SK-N-SH treated with all-trans-retinoic acid at 6 μM for 48 hours (cell line): ENCODE data around the gene KSR2.

Source experiments
- ATAC-seq: fragments of 200-7000 bp; cut with Tn5 transposase; 3 replicates; pipeline ENCODE4 v1.9.1; 2020; ENCODE audit warnings: mild to moderate bottlenecking, moderate library complexity
- ARNTL ChIP-seq: fragments of 450-650 bp; formaldehyde crosslinking; IDR thresholded peaks from 2 replicates; pipeline ENCODE4 v1.5.0; 2020; ENCODE audit warnings: low read depth, mild to moderate bottlenecking, moderate library complexity, borderline replicate concordance
- BACH2 ChIP-seq: fragments of 250-450 bp; sonication (Bioruptor Pico); IDR thresholded peaks from 2 replicates; pipeline ENCODE4 v1.9.0; 2021; ENCODE audit warnings: mild to moderate bottlenecking, borderline replicate concordance
- CREB5 ChIP-seq: fragments of 250-450 bp; sonication (Bioruptor Pico); IDR thresholded peaks from 2 replicates; pipeline ENCODE4 v1.5.1; 2020; ENCODE audit warnings: low read depth, mild to moderate bottlenecking, moderate library complexity
- CSDC2 ChIP-seq: fragments of 250-450 bp; sonication (Bioruptor Pico); IDR thresholded peaks from 2 replicates; pipeline ENCODE4 v1.5.0; 2020; ENCODE audit warnings: mild to moderate bottlenecking, moderate library complexity
- CSRNP3 ChIP-seq: fragments of 250-450 bp; sonication (Bioruptor Pico); IDR thresholded peaks from 2 replicates; pipeline ENCODE4 v1.5.1; 2021; ENCODE audit warnings: mild to moderate bottlenecking, moderate library complexity
- ESRRG ChIP-seq: fragments of 250-450 bp; sonication (Bioruptor Pico); IDR thresholded peaks from 2 replicates; pipeline ENCODE4 v1.6.1; 2021; ENCODE audit warnings: mild to moderate bottlenecking
- GLIS3 ChIP-seq: fragments of 250-450 bp; sonication (Bioruptor Pico); IDR thresholded peaks from 2 replicates; pipeline ENCODE4 v1.5.0; 2020; ENCODE audit warnings: mild to moderate bottlenecking, moderate library complexity
- ISL1 ChIP-seq: fragments of 250-450 bp; sonication (Bioruptor Pico); IDR thresholded peaks from 2 replicates; pipeline ENCODE4 v2.1.2; 2022; ENCODE audit warnings: mild to moderate bottlenecking, moderate library complexity
- OSR1 ChIP-seq: fragments of 250-450 bp; sonication (Bioruptor Pico); IDR thresholded peaks from 2 replicates; pipeline ENCODE4 v1.8.0; 2022; ENCODE audit warnings: moderate library complexity, mild to moderate bottlenecking, inconsistent platforms
- PATZ1 ChIP-seq: fragments of 250-450 bp; sonication (Bioruptor Pico); IDR thresholded peaks from 2 replicates; pipeline ENCODE4 v1.8.0; 2020; ENCODE audit warnings: mild to moderate bottlenecking, moderate library complexity, borderline replicate concordance
- POU6F1 ChIP-seq: fragments of 250-450 bp; sonication (Bioruptor Pico); IDR thresholded peaks from 2 replicates; pipeline ENCODE4 v1.8.0; 2021; ENCODE audit warnings: low read depth, mild to moderate bottlenecking, moderate library complexity, borderline replicate concordance
- PPARA ChIP-seq: fragments of 250-450 bp; sonication (Bioruptor Pico); IDR thresholded peaks from 2 replicates; pipeline ENCODE4 v1.5.0; 2020; ENCODE audit warnings: mild to moderate bottlenecking, borderline replicate concordance
- RARB ChIP-seq: fragments of 250-450 bp; sonication (Bioruptor Pico); IDR thresholded peaks from 2 replicates; pipeline ENCODE4 v1.8.0; 2021; ENCODE audit warnings: mild to moderate bottlenecking, moderate library complexity
- SNAI2 ChIP-seq: fragments of 250-450 bp; sonication (Bioruptor Pico); IDR thresholded peaks from 2 replicates; pipeline ENCODE4 v1.5.0; 2020; ENCODE audit warnings: mild to moderate bottlenecking, moderate library complexity
- ZC3H10 ChIP-seq: fragments of 250-450 bp; sonication (Bioruptor Pico); IDR thresholded peaks from 2 replicates; pipeline ENCODE4 v1.5.1; 2021; ENCODE audit warnings: mild to moderate bottlenecking, moderate library complexity
- ZFP3 ChIP-seq: fragments of 250-450 bp; sonication (Bioruptor Pico); IDR thresholded peaks from 2 replicates; pipeline ENCODE4 v1.5.0; 2020; ENCODE audit warnings: mild to moderate bottlenecking, moderate library complexity
- ZFP30 ChIP-seq: fragments of 450-650 bp; formaldehyde crosslinking; IDR thresholded peaks from 2 replicates; pipeline ENCODE4 v1.5.0; 2022; ENCODE audit warnings: mild to moderate bottlenecking, moderate library complexity
- ZNF565 ChIP-seq: fragments of 450-650 bp; formaldehyde crosslinking; conservative IDR thresholded peaks from 2 replicates; pipeline ENCODE4 v1.5.0; 2020; ENCODE audit warnings: low read depth, mild to moderate bottlenecking, moderate library complexity
- ZNF70 ChIP-seq: fragments of 450-650 bp; formaldehyde crosslinking; IDR thresholded peaks from 2 replicates; pipeline ENCODE4 v1.5.0; 2020; ENCODE audit warnings: mild to moderate bottlenecking, moderate library complexity
- TF ChIP-seq, protein P1 (sequence below): fragments of 250-450 bp; sonication (Bioruptor Pico); IDR thresholded peaks from 2 replicates; pipeline ENCODE4 v1.5.0; 2020; ENCODE audit warnings: mild to moderate bottlenecking, moderate library complexity

Gene KSR2

DNA sequence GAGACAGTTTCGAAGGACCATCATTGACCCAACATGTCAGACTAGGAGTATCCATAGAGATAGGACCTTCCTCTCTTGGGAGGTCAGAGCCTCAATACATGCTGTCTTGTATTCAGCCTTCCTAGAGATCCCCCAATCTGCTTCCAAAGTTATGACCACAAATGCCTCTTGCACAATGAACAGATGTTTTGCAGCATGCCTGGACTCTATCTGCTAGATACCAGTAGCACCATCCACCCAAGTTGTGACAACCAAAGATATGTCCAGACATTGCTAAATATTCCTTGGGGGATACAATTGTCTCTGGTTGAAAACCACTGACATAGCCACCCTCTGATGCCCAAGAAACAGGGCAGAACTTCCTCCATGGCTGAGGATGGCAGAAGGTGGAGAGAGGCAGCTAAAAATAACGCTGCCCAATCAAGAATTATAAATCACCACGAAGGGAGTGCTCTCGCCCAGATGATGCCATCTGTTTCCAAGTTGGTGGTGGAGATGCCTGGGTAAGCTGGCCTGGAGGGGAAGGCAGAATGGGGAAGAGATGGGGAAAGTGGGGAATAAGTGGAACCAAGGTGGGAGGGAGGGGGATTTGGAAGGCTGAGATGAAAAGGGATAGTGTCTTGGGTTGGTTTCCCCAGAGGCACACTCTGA lies 564.5 kb downstream of the KSR2 start:
- no peak for TF ChIP-seq CREB5
- TF ChIP-seq OSR1 (CRISPR knock-in tag) = no peak
- TF ChIP-seq CSDC2 (CRISPR knock-in tag) = no peak
- TF ChIP-seq ISL1 = no peak
- TF ChIP-seq, protein P1, sequence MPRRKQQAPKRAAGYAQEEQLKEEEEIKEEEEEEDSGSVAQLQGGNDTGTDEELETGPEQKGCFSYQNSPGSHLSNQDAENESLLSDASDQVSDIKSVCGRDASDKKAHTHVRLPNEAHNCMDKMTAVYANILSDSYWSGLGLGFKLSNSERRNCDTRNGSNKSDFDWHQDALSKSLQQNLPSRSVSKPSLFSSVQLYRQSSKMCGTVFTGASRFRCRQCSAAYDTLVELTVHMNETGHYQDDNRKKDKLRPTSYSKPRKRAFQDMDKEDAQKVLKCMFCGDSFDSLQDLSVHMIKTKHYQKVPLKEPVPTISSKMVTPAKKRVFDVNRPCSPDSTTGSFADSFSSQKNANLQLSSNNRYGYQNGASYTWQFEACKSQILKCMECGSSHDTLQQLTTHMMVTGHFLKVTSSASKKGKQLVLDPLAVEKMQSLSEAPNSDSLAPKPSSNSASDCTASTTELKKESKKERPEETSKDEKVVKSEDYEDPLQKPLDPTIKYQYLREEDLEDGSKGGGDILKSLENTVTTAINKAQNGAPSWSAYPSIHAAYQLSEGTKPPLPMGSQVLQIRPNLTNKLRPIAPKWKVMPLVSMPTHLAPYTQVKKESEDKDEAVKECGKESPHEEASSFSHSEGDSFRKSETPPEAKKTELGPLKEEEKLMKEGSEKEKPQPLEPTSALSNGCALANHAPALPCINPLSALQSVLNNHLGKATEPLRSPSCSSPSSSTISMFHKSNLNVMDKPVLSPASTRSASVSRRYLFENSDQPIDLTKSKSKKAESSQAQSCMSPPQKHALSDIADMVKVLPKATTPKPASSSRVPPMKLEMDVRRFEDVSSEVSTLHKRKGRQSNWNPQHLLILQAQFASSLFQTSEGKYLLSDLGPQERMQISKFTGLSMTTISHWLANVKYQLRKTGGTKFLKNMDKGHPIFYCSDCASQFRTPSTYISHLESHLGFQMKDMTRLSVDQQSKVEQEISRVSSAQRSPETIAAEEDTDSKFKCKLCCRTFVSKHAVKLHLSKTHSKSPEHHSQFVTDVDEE (CRISPR knock-in tag) = no peak
- no peak for TF ChIP-seq ZFP3
- no peak for TF ChIP-seq SNAI2 (CRISPR knock-in tag)
- TF ChIP-seq ESRRG (CRISPR knock-in tag) = no peak
- no peak for TF ChIP-seq POU6F1 (CRISPR knock-in tag)
- no peak for TF ChIP-seq PATZ1
- TF ChIP-seq ZNF565 = no peak
- TF ChIP-seq CSRNP3 = no peak
- ATAC-seq = no peak

- no peak for ATAC-seq
- no peak for TF ChIP-seq OSR1 (CRISPR knock-in tag)
- TF ChIP-seq PATZ1 = no peak
- TF ChIP-seq, protein P1 (CRISPR knock-in tag) = no peak
- no peak for TF ChIP-seq ZFP3
- no peak for TF ChIP-seq ARNTL
- TF ChIP-seq ZNF70 (CRISPR knock-in tag) = no peak
- no peak for TF ChIP-seq ESRRG (CRISPR knock-in tag)
- TF ChIP-seq ZFP30 = no peak
- TF ChIP-seq ISL1 = no peak
- no peak for TF ChIP-seq PPARA (CRISPR knock-in tag)
- TF ChIP-seq BACH2 (CRISPR knock-in tag) = no peak
- TF ChIP-seq CREB5 = no peak
- TF ChIP-seq SNAI2 (CRISPR knock-in tag) = no peak
- no peak for TF ChIP-seq POU6F1 (CRISPR knock-in tag)
- TF ChIP-seq GLIS3 (CRISPR knock-in tag) = no peak
- no peak for TF ChIP-seq ZNF565
- TF ChIP-seq ZC3H10 (CRISPR knock-in tag) = no peak
- TF ChIP-seq RARB (CRISPR knock-in tag) = no peak
Observed at GRCh38 chr12:117403586-117404139, 565.1 kb downstream of the KSR2 start.
